IMR-90 (cell line): Measurements from ENCODE around the gene PARP12. TPM values are rescaled to one million over a fixed set of nuclear protein-coding genes. Genes with fewer than 3 reads are reported as not detected.

Experiments
- ATAC-seq: fragments of 200-7000 bp; cut with Tn5 transposase; 2 replicates; pipeline ENCODE4 v1.9.1; 2020; ENCODE audit warnings: low read depth, mild to moderate bottlenecking, moderate library complexity
- BruUV-seq: library from RNA; stranded (reverse); fragments of 400-500 nt; replicated peaks from 2 replicates; lab custom pipeline; 2021; lab: Mats Ljungman, UMichigan
- CTCF ChIA-PET: fragments of 300-600 bp; formaldehyde crosslinking; extraction: SDS; loops from one replicate; lab custom pipeline; 2021; ENCODE audit warnings: antibody characterized with exemption; lab: Yijun Ruan, JAX
- POLR2A ChIA-PET: fragments of 300-600 bp; sonication (Branson Sonifier 250); formaldehyde crosslinking; loops from one replicate; lab custom pipeline; 2022; ENCODE audit warnings: antibody characterized with exemption; ENCODE audit not compliant: unreplicated experiment; lab: Charles Lee
- DNase-seq: peaks from one replicate; pipeline ENCODE4 v3.0.0; 2013
- H2AFZ ChIP-seq: replicated peaks from 2 replicates; pipeline ENCODE3; 2013; ENCODE audit warnings: low read length, mild to moderate bottlenecking; ENCODE audit not compliant: poor library complexity
- H2AK5ac ChIP-seq: 2 replicates; pipeline ENCODE4 v1.6.1; 2013; ENCODE audit warnings: low read depth, low read length, inconsistent platforms
- H2AK9ac ChIP-seq: replicated peaks from 2 replicates; pipeline ENCODE3; 2013; ENCODE audit warnings: mild to moderate bottlenecking, low read depth, low read length, moderate library complexity; ENCODE audit not compliant: poor library complexity
- H2BK120ac ChIP-seq: 2 replicates; pipeline ENCODE4 v1.6.1; 2013; ENCODE audit warnings: low read depth, low read length, inconsistent platforms
- H2BK15ac ChIP-seq: 3 replicates; pipeline ENCODE4 v1.6.1; 2013; ENCODE audit warnings: low read depth, low read length, inconsistent platforms
- H2BK20ac ChIP-seq: 2 replicates; pipeline ENCODE4 v1.6.1; 2013; ENCODE audit warnings: low read depth, mild to moderate bottlenecking, inconsistent platforms, low read length, moderate library complexity
- H2BK5ac ChIP-seq: 2 replicates; pipeline ENCODE4 v1.6.1; 2013; ENCODE audit warnings: mild to moderate bottlenecking, low read depth, low read length, inconsistent platforms; ENCODE audit not compliant: poor library complexity, severe bottlenecking
- H3K14ac ChIP-seq: replicated peaks from 2 replicates; pipeline ENCODE4 v1.6.1; 2013; ENCODE audit warnings: low read depth, low read length, inconsistent platforms
- H3K18ac ChIP-seq: 2 replicates; pipeline ENCODE4 v1.6.1; 2013; ENCODE audit warnings: low read depth, low read length, control low read depth
- H3K23ac ChIP-seq: 2 replicates; pipeline ENCODE4 v1.6.1; 2013; ENCODE audit warnings: low read depth, low read length, inconsistent platforms
- H3K27ac ChIP-seq: 2 replicates; pipeline ENCODE4 v1.5.1; 2013; ENCODE audit warnings: mild to moderate bottlenecking, control low read depth, low read length; ENCODE audit not compliant: insufficient read depth
- H3K27me3 ChIP-seq: 2 replicates; pipeline ENCODE4 v1.6.1; 2013; ENCODE audit warnings: low read length; ENCODE audit not compliant: control insufficient read depth, insufficient read depth
- H3K36me3 ChIP-seq: 2 replicates; pipeline ENCODE4 v1.6.1; 2013; ENCODE audit warnings: low read length, mixed read lengths; ENCODE audit not compliant: control insufficient read depth, insufficient read depth
- H3K4ac ChIP-seq: 2 replicates; pipeline ENCODE4 v1.6.1; 2013; ENCODE audit warnings: low read depth, low read length, inconsistent platforms
- H3K4me1 ChIP-seq: 2 replicates; pipeline ENCODE4 v1.6.1; 2013; ENCODE audit warnings: low read length, mixed read lengths; ENCODE audit not compliant: control insufficient read depth, insufficient read depth
- H3K4me2 ChIP-seq: 2 replicates; pipeline ENCODE4 v1.6.1; 2013; ENCODE audit warnings: low read depth, mild to moderate bottlenecking, control low read depth, low read length, moderate library complexity
- H3K4me3 ChIP-seq: 2 replicates; pipeline ENCODE4 v1.5.1; 2013; ENCODE audit warnings: low read depth, mild to moderate bottlenecking, control low read depth, low read length, moderate library complexity; ENCODE audit not compliant: insufficient read depth
- H3K56ac ChIP-seq: 2 replicates; pipeline ENCODE4 v1.6.1; 2013; ENCODE audit warnings: low read length, inconsistent platforms; ENCODE audit not compliant: insufficient read depth; ENCODE audit errors: extremely low read depth
- H3K79me1 ChIP-seq, 2 experiments: 2 replicates each; pipeline ENCODE4 v1.6.1; 2013; ENCODE audit warnings: low read length in 2 of 2, inconsistent platforms in 1 of 2, low read depth in 1 of 2
- H3K9ac ChIP-seq: 2 replicates; pipeline ENCODE4 v1.6.1; 2013; ENCODE audit warnings: low read depth, low read length, control low read depth
- H3K9me1 ChIP-seq: 2 replicates; pipeline ENCODE4 v1.6.1; 2013; ENCODE audit warnings: low read length, inconsistent platforms; ENCODE audit not compliant: insufficient read depth
- H3K9me3 ChIP-seq: 2 replicates; pipeline ENCODE4 v1.6.1; 2013; ENCODE audit warnings: low read length; ENCODE audit not compliant: control insufficient read depth, insufficient read depth
- H4K20me1 ChIP-seq: 2 replicates; pipeline ENCODE4 v1.6.1; 2013; ENCODE audit warnings: low read length, inconsistent platforms; ENCODE audit not compliant: insufficient read depth
- H4K5ac ChIP-seq: 2 replicates; pipeline ENCODE4 v1.6.1; 2013; ENCODE audit warnings: mild to moderate bottlenecking, low read depth, low read length, control low read depth
- H4K8ac ChIP-seq, 2 experiments: 2 replicates each; pipeline ENCODE4 v1.6.1; 2013; ENCODE audit warnings: low read depth in 2 of 2, low read length in 2 of 2, control low read depth in 1 of 2, inconsistent platforms in 1 of 2
- H4K91ac ChIP-seq: 2 replicates; pipeline ENCODE4 v1.6.1; 2013; ENCODE audit warnings: low read depth, low read length, inconsistent platforms; ENCODE audit not compliant: insufficient read depth
- BHLHE40 ChIP-seq: fragments of 150-350 bp; IDR thresholded peaks from 2 replicates; pipeline ENCODE4 v1.6.1; 2016; ENCODE audit warnings: mild to moderate bottlenecking, low read depth, low read length
- CEBPB ChIP-seq: IDR thresholded peaks from 2 replicates; pipeline ENCODE4 v1.6.1; 2012; ENCODE audit warnings: low read depth, low read length, improper control_type of control experiment
- CHD1 ChIP-seq: IDR thresholded peaks from 2 replicates; pipeline ENCODE4 v1.6.1; 2012; ENCODE audit warnings: low read depth, low read length, improper control_type of control experiment
- CTCF ChIP-seq: conservative IDR thresholded peaks from 2 replicates; pipeline ENCODE4 v1.5.1; 2012; ENCODE audit warnings: mild to moderate bottlenecking, low read depth, low read length, improper control_type of control experiment
- ELK1 ChIP-seq: fragments of 150-350 bp; IDR thresholded peaks from 2 replicates; pipeline ENCODE4 v1.6.1; 2016; ENCODE audit warnings: low read depth, mild to moderate bottlenecking, low read length, moderate library complexity, borderline replicate concordance
- FOS ChIP-seq: fragments of 150-350 bp; IDR thresholded peaks from 2 replicates; pipeline ENCODE4 v1.6.1; 2016; ENCODE audit warnings: low read depth, low read length
- MAFK ChIP-seq: IDR thresholded peaks from 2 replicates; pipeline ENCODE4 v1.6.1; 2012; ENCODE audit warnings: low read depth, low read length, improper control_type of control experiment
- MAZ ChIP-seq: IDR thresholded peaks from 2 replicates; pipeline ENCODE4 v1.6.1; 2012; ENCODE audit warnings: low read depth, mild to moderate bottlenecking, low read length, improper control_type of control experiment, moderate library complexity, borderline replicate concordance
- MXI1 ChIP-seq: IDR thresholded peaks from 2 replicates; pipeline ENCODE4 v1.6.1; 2012; ENCODE audit warnings: low read depth, mild to moderate bottlenecking, low read length, moderate library complexity, borderline replicate concordance
- NFE2L2 ChIP-seq: fragments of 150-350 bp; IDR thresholded peaks from 2 replicates; pipeline ENCODE4 v1.6.1; 2016; ENCODE audit warnings: low read depth, mild to moderate bottlenecking, low read length
- POLR2A ChIP-seq: IDR thresholded peaks from 2 replicates; pipeline ENCODE4 v1.6.1; 2012; ENCODE audit warnings: mild to moderate bottlenecking, low read depth, low read length
- RAD21 ChIP-seq: IDR thresholded peaks from 2 replicates; pipeline ENCODE4 v1.6.1; 2012; ENCODE audit warnings: low read length, improper control_type of control experiment
- RCOR1 ChIP-seq: IDR thresholded peaks from 2 replicates; pipeline ENCODE4 v1.6.1; 2012; ENCODE audit warnings: mild to moderate bottlenecking, low read length, improper control_type of control experiment; ENCODE audit not compliant: insufficient replicate concordance
- RFX5 ChIP-seq: IDR thresholded peaks from 2 replicates; pipeline ENCODE4 v1.8.0; 2012; ENCODE audit warnings: low read depth, mild to moderate bottlenecking, low read length, moderate library complexity
- SMC3 ChIP-seq: fragments of 150-350 bp; IDR thresholded peaks from 2 replicates; pipeline ENCODE4 v1.6.1; 2016; ENCODE audit warnings: low read depth, mild to moderate bottlenecking, antibody characterized with exemption, low read length, moderate library complexity
- USF2 ChIP-seq: fragments of 150-350 bp; IDR thresholded peaks from 2 replicates; pipeline ENCODE4 v1.6.1; 2017; ENCODE audit warnings: mild to moderate bottlenecking, antibody characterized with exemption, low read length, low read depth
- WGBS, 2 experiments: methylation state at CpG; one replicate each; pipeline versions ENCODE4 v1.1.5 to v1.1.7; 2013; ENCODE audit warnings: missing lambda C conversion rate in 2 of 2; ENCODE audit not compliant: insufficient read length in 1 of 2; ENCODE audit errors: extremely low coverage in 2 of 2; 5-methylcytosine and 5-hydroxymethylcytosine counted together
- dilution Hi-C: fragments of 300-500 bp; cut with HindIII; formaldehyde crosslinking; loops from one replicate; pipeline ENCODE4 v1.14.3; 2018; ENCODE audit warnings: low sequenced_read_pairs; ENCODE audit not compliant: unreplicated experiment
- in situ Hi-C: fragments of 300-500 bp; cut with MboI; formaldehyde crosslinking; loops from 3 replicates; pipeline ENCODE4 v1.14.3; 2019; ENCODE audit warnings: low sequenced_read_pairs, inconsistent platforms, mixed read lengths
- intact Hi-C: fragments of 100-400 bp; cut with micrococcal nuclease; formaldehyde crosslinking; loops from 2 replicates; pipeline ENCODE4 v1.10.0; 2022
- polyA plus RNA-seq, 3 experiments: library from polyadenylated mRNA; depleted of rRNA; stranded (reverse); fragments of >200 nt; gene quantifications; 2 replicates each; pipeline ENCODE4 v1.2.3, GENCODE V29; 2012; ENCODE audit warnings: low replicate concordance in 1 of 3
- total RNA-seq: library from RNA; depleted of rRNA; stranded (reverse); fragments of >200 nt; gene quantifications from 2 replicates; pipeline ENCODE4 v1.2.3, GENCODE V29; 2012

The PARP12 gene
- total and polyA plus RNA-seq, 2 of the 4 experiments (the other 2 are of a cell fraction) = 7.2 to 11.3 TPM

- CTCF ChIA-PET = no interaction called here
- H2BK20ac ChIP-seq = no peak overlapping the region
- no peak overlapping the region for H4K8ac ChIP-seq
- no peak overlapping the region for H4K91ac ChIP-seq
- no peak overlapping the region for H3K18ac ChIP-seq
- no peak overlapping the region for H4K5ac ChIP-seq
- no CpG with 5 or more reads among the region's 12 CpGs for WGBS, 2 experiments
- in situ Hi-C loops = no loop called here
- DNase-seq = no peak
- no peak overlapping the region for H2AFZ ChIP-seq
- no peak for ATAC-seq
- H3K4me3 ChIP-seq = no peak overlapping the region
- H3K36me3 ChIP-seq = peaks cover 14% of the 10 kb centered on the region
- POLR2A ChIA-PET = no interaction called here
- no peak overlapping the region for H3K23ac ChIP-seq
- no peaks in the 10 kb centered on the region for H3K27me3 ChIP-seq
- H3K4me2 ChIP-seq = no peak overlapping the region
- no peak overlapping the region for H3K14ac ChIP-seq
- no peak for TF ChIP-seq USF2
- no peak for TF ChIP-seq RAD21
- no peak for TF ChIP-seq CEBPB
- TF ChIP-seq MAZ = no peak
- no peak for TF ChIP-seq SMC3
- TF ChIP-seq NFE2L2 = no peak
- no peak for TF ChIP-seq RCOR1
- no peak for TF ChIP-seq RFX5
- TF ChIP-seq CHD1 = no peak
- no peak for TF ChIP-seq MAFK
- no peak for TF ChIP-seq MXI1
- TF ChIP-seq BHLHE40 = no peak
- TF ChIP-seq POLR2A = no peak
- no peak for TF ChIP-seq ELK1
- no peak for TF ChIP-seq CTCF
- TF ChIP-seq FOS = no peak
- H3K9me1 ChIP-seq = peaks cover 12% of the 10 kb centered on the region
- intact Hi-C loops = no loop called here
- no peak overlapping the region for H3K27ac ChIP-seq
- H3K4me1 ChIP-seq = no peaks in the 10 kb centered on the region
- no peaks in the 10 kb centered on the region for H4K20me1 ChIP-seq
- H2BK120ac ChIP-seq = no peak overlapping the region
- H2BK5ac ChIP-seq = no peak overlapping the region
- H2AK9ac ChIP-seq = no peak overlapping the region
- no peak overlapping the region for H2AK5ac ChIP-seq
- no TSS peak for BruUV-seq
- no peak overlapping the region for H3K56ac ChIP-seq
- dilution Hi-C loops = no loop called here
- H2BK15ac ChIP-seq = no peak overlapping the region
- H3K9me3 ChIP-seq = no peaks in the 10 kb centered on the region
- no peaks in the 10 kb centered on the region for H3K79me1 ChIP-seq
- no peak overlapping the region for H3K9ac ChIP-seq
- H3K4ac ChIP-seq = no peak overlapping the region
Observed at GRCh38 chr7:140025814-140026433, 36.8 kb downstream of the PARP12 start.
